WTC11 (cell line): ENCODE measurements around the gene ZSWIM6.

Experiments used
- ARID4B ChIP-seq: sonication (generic); formaldehyde crosslinking; IDR thresholded peaks from 2 replicates; pipeline ENCODE4 v1.8.0; 2023; ENCODE audit warnings: missing genetic modification reagents, mild to moderate bottlenecking, borderline replicate concordance
- ATF2 ChIP-seq: sonication (generic); formaldehyde crosslinking; IDR thresholded peaks from 2 replicates; pipeline ENCODE4 v1.8.1; 2022; ENCODE audit warnings: low read depth, missing genetic modification reagents, borderline replicate concordance
- CTCF ChIP-seq: fragments of 200-600 bp; IDR thresholded peaks from 2 replicates; pipeline ENCODE4 v1.8.0; 2022; ENCODE audit warnings: antibody characterized with exemption
- FOXP1 ChIP-seq: sonication (generic); formaldehyde crosslinking; IDR thresholded peaks from 2 replicates; pipeline ENCODE4 v1.8.0; 2022; ENCODE audit warnings: missing genetic modification reagents, mild to moderate bottlenecking, moderate library complexity, borderline replicate concordance
- MXD4 ChIP-seq: fragments of 250-450 bp; sonication (Bioruptor Pico); IDR thresholded peaks from 2 replicates; pipeline ENCODE4 v1.8.0; 2021; ENCODE audit warnings: mild to moderate bottlenecking, moderate library complexity, borderline replicate concordance
- PREB ChIP-seq: sonication (generic); formaldehyde crosslinking; IDR thresholded peaks from 2 replicates; pipeline ENCODE4 v1.8.1; 2022; ENCODE audit warnings: mild to moderate bottlenecking, missing genetic modification reagents, moderate library complexity, borderline replicate concordance
- SMAD4 ChIP-seq: sonication (generic); formaldehyde crosslinking; IDR thresholded peaks from 2 replicates; pipeline ENCODE4 v1.8.0; 2022; ENCODE audit warnings: mild to moderate bottlenecking, missing genetic modification reagents

GRCh38 chr5:61311056-61311610 lies 20.9 kb upstream of the ZSWIM6 start:
- TF ChIP-seq CTCF (no peak), SMAD4 (no peak), ATF2 (CRISPR knock-in tag) (no peak), MXD4 (no peak), ARID4B (CRISPR knock-in tag) (no peak), PREB (no peak), FOXP1 (CRISPR knock-in tag) (no peak)
